H7 (cell line): ENCODE results near the gene AGAP1. TPM values are rescaled to one million over a fixed set of nuclear protein-coding genes. Genes with fewer than 3 reads are reported as not detected.

Source experiments
- DNase-seq: peaks from one replicate; pipeline ENCODE4 v3.0.0; 2012
- H3K27me3 ChIP-seq: 2 replicates; pipeline ENCODE4 v1.6.0; 2011; ENCODE audit warnings: mild to moderate bottlenecking, low read length; ENCODE audit not compliant: control insufficient read depth, insufficient read depth
- H3K36me3 ChIP-seq: replicated peaks from 2 replicates; pipeline ENCODE4 v1.5.1; 2011; ENCODE audit warnings: low read length; ENCODE audit not compliant: control insufficient read depth, insufficient read depth
- H3K4me3 ChIP-seq: 2 replicates; pipeline ENCODE4 v1.5.1; 2011; ENCODE audit warnings: low read depth, mild to moderate bottlenecking, control low read depth, low read length, moderate library complexity; ENCODE audit not compliant: insufficient read depth
- total RNA-seq: library from RNA; depleted of rRNA; stranded (reverse); fragments of >200 nt; shearing (Covaris generic); gene quantifications from 2 replicates; pipeline ENCODE4 v1.2.3, GENCODE V29; 2014

Gene AGAP1
- total RNA-seq, 1 experiment from 2014 or later = 12.6 TPM

GRCh38 chr2:235726554-235726953, 232.7 kb downstream of the AGAP1 start:
- H3K36me3 ChIP-seq = no peaks in the 10 kb centered on the region
- DNase-seq = no peak
- H3K27me3 ChIP-seq = no peaks in the 10 kb centered on the region
- H3K4me3 ChIP-seq = no peak overlapping the region

GRCh38 chr2:235727174-235727573, 233.3 kb downstream of the AGAP1 start:
- no peaks in the 10 kb centered on the region for H3K27me3 ChIP-seq
- DNase-seq = no peak
- H3K4me3 ChIP-seq = no peak overlapping the region
- H3K36me3 ChIP-seq = no peaks in the 10 kb centered on the region

- DNase-seq = no peak
- Histone ChIP-seq H3K27me3 (no peaks in the 10 kb centered on the region), H3K4me3 (no peak overlapping the region), H3K36me3 (no peaks in the 10 kb centered on the region)
Observed at GRCh38 chr2:235727891-235728799, 234.3 kb downstream of the AGAP1 start.

GRCh38 chr2:235728800-235729556, 235.1 kb downstream of the AGAP1 start:
- no peaks in the 10 kb centered on the region for H3K36me3 ChIP-seq
- H3K27me3 ChIP-seq = no peaks in the 10 kb centered on the region
- no peak for DNase-seq
- H3K4me3 ChIP-seq = no peak overlapping the region

GRCh38 chr2:235729557-235729947, 235.7 kb downstream of the AGAP1 start:
- H3K36me3 ChIP-seq = no peaks in the 10 kb centered on the region
- DNase-seq = no peak
- H3K27me3 ChIP-seq = no peaks in the 10 kb centered on the region
- H3K4me3 ChIP-seq = no peak overlapping the region

- Histone ChIP-seq H3K27me3 (no peaks in the 10 kb centered on the region), H3K4me3 (no peak overlapping the region), H3K36me3 (no peaks in the 10 kb centered on the region)
- DNase-seq = no peak
Observed at GRCh38 chr2:235730115-235730514, 236.3 kb downstream of the AGAP1 start.

- H3K4me3 ChIP-seq = no peak overlapping the region
- no peaks in the 10 kb centered on the region for H3K36me3 ChIP-seq
- H3K27me3 ChIP-seq = no peaks in the 10 kb centered on the region
- DNase-seq = no peak
Observed at GRCh38 chr2:235733761-235734160, 239.9 kb downstream of the AGAP1 start.

- no peak overlapping the region for H3K4me3 ChIP-seq
- DNase-seq = no peak
- H3K36me3 ChIP-seq = no peaks in the 10 kb centered on the region
- no peaks in the 10 kb centered on the region for H3K27me3 ChIP-seq
Observed at GRCh38 chr2:235734168-235734567, 240.3 kb downstream of the AGAP1 start.

GRCh38 chr2:235734688-235735231, 240.9 kb downstream of the AGAP1 start:
- no peaks in the 10 kb centered on the region for H3K27me3 ChIP-seq
- no peak for DNase-seq

GRCh38 chr2:235737396-235737795, 243.6 kb downstream of the AGAP1 start:
- DNase-seq = no peak
- H3K4me3 ChIP-seq = no peak overlapping the region

More at GRCh38 chr2:235734688-235735231, 240.9 kb downstream of the AGAP1 start:
- Histone ChIP-seq H3K36me3 (no peaks in the 10 kb centered on the region), H3K4me3 (no peak overlapping the region)

GRCh38 chr2:235737840-235738239, 244.0 kb downstream of the AGAP1 start:
- no peak overlapping the region for H3K4me3 ChIP-seq
- DNase-seq = no peak
- H3K27me3 ChIP-seq = no peaks in the 10 kb centered on the region
- H3K36me3 ChIP-seq = no peaks in the 10 kb centered on the region

More at GRCh38 chr2:235737396-235737795, 243.6 kb downstream of the AGAP1 start:
- Histone ChIP-seq H3K36me3 (no peaks in the 10 kb centered on the region), H3K27me3 (no peaks in the 10 kb centered on the region)

- no peaks in the 10 kb centered on the region for H3K27me3 ChIP-seq
- DNase-seq = peak; percentile 67
- H3K4me3 ChIP-seq = no peak overlapping the region
- no peaks in the 10 kb centered on the region; the same call in 1 of the 2 replicates for H3K36me3 ChIP-seq
Observed at GRCh38 chr2:235739704-235740415, 246.0 kb downstream of the AGAP1 start.

- DNase-seq = peak; percentile 85
- H3K27me3 ChIP-seq = no peaks in the 10 kb centered on the region
- no peaks in the 10 kb centered on the region; the same call in 1 of the 2 replicates for H3K36me3 ChIP-seq
- H3K4me3 ChIP-seq = no peak overlapping the region
Observed at GRCh38 chr2:235740821-235741220, 247.0 kb downstream of the AGAP1 start.

- Histone ChIP-seq H3K27me3 (no peaks in the 10 kb centered on the region), H3K4me3 (no peak overlapping the region), H3K36me3 (no peaks in the 10 kb centered on the region; the same call in 1 of the 2 replicates)
- DNase-seq = no peak
Observed at GRCh38 chr2:235744161-235744560, 250.3 kb downstream of the AGAP1 start.
